ENCODE results near the gene NOVA1.

GRCh38 chr14:26621364-26621763 lies 23.5 kb upstream of the NOVA1 start:
- TF ChIP-seq, protein P1, sequence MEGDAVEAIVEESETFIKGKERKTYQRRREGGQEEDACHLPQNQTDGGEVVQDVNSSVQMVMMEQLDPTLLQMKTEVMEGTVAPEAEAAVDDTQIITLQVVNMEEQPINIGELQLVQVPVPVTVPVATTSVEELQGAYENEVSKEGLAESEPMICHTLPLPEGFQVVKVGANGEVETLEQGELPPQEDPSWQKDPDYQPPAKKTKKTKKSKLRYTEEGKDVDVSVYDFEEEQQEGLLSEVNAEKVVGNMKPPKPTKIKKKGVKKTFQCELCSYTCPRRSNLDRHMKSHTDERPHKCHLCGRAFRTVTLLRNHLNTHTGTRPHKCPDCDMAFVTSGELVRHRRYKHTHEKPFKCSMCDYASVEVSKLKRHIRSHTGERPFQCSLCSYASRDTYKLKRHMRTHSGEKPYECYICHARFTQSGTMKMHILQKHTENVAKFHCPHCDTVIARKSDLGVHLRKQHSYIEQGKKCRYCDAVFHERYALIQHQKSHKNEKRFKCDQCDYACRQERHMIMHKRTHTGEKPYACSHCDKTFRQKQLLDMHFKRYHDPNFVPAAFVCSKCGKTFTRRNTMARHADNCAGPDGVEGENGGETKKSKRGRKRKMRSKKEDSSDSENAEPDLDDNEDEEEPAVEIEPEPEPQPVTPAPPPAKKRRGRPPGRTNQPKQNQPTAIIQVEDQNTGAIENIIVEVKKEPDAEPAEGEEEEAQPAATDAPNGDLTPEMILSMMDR (IDR thresholded peaks at IDR 0.05): no peak
- TF ChIP-seq POLR2A (IDR thresholded peaks at IDR 0.05): no peak
